HCEC 1CT (cell line): Measurements from ENCODE around the gene PPP2R2B.

Source experiments
- DNase-seq: peaks from one replicate; pipeline ENCODE4 v3.0.0-alpha.2; 2017

Gene PPP2R2B

DNA sequence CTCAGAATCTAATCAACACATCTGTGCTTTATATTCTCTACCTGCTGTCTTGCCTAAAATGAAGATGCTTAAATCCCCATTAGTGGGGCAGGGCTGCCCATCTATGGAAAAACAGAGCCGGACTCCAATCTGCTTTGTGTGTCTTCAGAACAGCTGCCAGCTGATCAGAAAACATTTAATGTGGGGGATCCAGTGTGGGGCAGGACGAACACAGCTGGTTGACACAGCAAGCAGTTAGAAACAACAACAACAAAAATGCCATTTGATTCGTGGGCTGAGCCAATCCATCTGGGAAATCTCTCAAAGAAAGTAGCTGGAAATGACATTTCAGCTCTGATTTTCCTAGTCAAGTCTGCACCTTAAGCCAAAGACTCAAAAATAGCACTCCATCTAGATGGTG, 99.8 kb downstream of the PPP2R2B start:
- DNase-seq: no peak

DNA sequence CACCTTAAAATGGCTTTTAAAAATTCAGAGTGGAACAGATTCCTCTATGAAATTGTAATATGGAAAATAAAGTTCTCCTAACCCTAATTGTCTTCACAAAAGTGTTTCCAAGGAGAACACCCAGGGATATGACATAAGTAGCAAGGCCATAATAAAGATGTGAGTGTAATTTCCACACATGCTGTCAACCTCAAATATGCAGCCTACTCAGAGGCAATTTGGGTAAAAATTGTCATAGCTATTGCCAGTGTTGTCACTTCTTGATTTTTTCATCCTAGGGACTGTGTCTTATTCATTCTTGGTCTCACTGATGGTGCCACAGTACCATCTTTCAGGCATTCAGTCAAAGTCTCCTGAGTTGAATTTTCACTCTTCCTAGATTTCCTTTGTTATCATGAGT, 100.3 kb downstream of the PPP2R2B start:
- no peak for DNase-seq

DNA sequence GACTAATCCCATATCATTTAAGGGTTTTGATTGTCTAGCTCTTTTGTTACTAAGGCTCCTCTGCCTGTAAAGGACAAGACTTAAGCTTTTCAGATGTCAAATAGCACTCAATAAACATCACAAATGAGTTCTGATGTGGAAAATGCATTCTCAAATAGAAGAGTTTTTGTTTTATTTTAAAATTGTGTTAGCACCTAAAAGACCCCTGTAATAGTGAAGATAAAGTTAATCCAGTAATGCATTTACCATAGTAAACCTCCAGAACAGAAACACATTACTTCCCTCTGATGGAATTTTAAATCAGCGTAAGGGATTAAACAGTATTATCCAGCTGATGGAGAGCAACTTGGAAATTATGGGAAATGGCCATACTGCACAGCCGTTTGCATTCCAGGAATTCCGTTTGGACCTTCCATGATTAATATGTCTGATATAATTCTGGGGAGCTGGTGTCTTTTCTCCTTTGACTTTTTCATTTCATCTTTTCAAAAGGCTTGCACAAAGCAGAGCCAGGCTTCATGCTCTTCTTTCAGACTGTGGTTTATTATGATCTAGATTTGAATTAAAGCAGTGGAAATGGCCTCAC, 105.6 kb downstream of the PPP2R2B start:
- no peak for DNase-seq

DNA sequence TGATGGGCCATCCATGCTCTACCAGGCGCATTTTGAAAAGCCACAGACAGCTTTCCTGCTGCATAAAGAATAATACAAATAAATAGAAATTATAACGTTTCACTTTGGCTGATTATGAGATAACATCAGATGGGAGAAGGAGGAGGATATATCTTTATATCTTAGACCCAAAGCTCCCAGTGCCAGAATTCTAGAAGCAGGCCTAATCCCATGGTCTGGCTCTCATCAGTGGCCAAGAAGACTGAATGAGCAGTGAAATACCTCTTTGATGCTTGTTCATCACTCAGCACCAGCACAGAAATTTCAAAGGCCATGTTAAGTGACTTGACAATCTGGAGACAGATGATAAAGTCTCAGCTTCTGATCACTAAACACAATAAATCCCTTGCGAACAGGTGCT, 107.6 kb downstream of the PPP2R2B start:
- no peak for DNase-seq

DNA sequence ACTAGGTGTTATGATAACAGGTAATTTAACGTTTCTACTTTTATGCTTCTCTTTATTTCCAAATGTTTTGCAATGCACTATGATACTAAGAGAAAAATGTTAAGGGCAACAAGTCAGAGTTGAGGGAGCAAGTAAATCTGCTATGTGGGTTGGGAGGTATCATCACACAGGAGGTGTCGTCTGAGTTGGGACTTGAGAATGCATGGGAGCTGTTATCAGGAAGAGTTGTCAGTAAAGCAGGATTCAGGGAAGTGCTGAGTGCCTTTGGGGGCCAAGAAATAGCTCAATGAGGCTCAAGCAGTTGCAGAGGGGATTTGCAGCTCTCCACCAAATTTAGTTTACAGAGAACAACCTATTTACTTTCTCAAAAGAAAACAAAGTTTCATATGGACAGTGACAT, 108.0 kb downstream of the PPP2R2B start:
- DNase-seq: no peak

DNA sequence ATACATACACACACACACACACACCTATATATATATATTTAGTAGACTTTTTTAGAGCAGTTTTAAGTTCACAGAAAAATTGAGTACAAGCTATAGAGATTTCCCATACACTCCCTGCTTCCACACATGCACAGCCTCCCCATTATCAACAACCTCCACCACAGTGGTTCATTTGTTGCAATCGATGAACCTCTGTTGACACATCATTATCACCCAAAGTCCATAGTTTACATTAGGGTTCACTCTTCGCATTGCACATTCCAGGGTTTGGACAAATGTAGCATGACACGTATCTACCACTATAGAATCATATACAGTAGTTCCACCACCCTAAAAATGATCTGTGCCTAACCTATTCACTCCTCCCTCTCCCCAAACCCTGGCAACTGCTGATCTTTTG, 111.0 kb downstream of the PPP2R2B start:
- no peak for DNase-seq

DNA sequence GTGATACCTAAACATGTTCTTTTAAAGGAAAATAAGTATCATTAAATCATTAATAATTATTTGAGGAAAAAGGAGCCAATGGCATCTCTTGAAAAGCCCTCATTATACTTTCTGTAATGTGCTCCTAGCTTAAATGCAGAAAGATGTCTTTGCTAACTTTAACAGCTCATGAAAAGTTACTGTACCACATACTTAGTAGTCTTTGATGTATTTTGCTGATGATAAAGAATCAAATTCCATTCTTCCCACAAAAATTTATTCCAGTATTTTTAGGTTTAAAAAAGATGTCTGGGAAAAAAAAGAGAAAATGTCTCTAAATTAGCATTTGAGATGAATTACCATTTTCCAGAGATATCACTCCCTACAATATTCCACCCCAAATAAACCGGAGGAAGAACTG, 112.5 kb downstream of the PPP2R2B start:
- DNase-seq: no peak

DNA sequence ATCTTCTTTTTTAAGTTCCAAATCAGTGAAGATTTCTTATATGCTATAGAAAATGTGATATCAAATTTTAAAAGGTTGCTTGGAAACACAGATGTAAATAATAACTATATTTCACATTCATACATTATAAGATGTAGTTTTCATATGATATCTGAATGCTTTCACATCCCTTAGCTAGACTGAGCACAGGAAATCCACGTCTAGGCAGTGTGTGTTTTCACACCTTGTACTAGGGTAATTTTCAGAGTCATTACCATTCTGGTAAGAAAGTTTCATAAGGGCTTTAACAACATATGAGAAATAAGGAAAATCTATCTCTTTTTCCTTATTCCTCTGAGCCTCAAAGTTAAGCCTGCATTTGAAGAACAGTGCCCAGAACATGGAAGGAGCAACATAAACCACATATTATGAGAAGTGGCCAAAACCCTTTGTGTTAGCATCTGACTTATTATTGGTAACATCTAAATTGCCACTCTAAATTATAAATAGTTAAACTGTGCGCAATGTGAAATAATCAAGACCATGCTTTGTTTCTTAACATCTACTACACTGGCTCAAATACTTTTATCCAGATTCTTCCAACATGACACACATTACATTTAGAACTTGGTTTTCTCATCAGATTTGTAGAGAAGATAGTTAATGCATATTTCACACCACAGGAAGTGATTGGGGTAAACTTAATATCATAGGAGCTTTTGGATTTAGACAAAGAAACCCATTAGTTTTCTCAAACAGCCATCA, 113.3 kb downstream of the PPP2R2B start:
- no peak for DNase-seq

DNA sequence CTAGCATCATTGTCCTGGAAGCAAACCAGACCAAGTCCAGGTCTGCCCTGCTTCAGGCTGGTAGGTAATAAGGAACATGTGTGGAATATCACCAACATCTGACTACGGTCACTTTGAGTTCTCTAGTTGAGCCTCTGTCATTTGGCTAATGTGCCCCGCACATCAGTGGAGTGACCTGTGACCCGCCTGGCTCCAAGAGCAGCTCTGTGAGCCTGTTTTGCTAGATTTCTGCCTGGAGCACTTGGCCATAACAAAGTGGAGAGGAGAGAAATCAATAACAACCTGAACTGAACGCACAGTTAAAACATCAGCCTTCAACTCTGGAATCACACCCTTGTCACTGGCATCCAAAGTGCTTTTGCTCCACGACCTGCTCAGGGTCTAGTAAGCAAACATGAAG, 115.7 kb downstream of the PPP2R2B start:
- DNase-seq: no peak

DNA sequence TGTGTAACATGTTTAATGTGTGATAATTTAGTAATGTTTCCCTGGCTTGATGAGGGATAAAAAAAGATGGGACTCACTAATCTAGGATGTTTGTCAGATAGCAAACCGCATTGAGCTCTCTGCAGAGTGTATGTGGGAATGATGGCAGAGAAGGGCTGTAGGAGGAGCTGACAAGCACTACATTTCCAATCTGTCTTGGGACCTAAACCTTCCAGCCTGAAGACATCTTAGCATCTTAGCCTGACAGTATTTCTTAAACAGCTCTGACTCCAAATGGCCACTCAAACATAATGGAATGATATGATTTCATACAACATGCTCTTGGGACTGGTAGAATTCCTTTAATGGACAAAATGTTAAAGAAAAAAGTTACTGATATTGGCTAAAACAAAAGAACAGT, 116.7 kb downstream of the PPP2R2B start:
- no peak for DNase-seq

DNA sequence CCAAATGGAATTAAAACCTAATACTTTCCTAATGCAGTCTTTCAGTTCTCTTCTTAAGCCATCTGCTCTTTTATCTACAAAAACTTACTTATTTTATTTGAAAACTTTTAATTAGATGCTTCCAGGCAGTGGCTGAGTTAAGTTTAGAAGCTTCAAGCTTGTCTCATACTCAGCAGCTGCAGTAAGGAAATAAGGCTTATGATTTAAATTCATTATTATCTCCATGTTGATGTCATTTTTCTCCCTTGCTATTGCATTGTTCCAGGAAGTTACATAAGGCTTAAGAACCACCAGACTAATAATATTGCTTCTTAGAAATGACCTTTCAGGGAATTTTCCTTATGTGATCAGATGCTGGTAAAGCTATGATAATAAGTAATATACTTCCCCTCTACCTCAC, 119.6 kb downstream of the PPP2R2B start:
- no peak for DNase-seq

DNA sequence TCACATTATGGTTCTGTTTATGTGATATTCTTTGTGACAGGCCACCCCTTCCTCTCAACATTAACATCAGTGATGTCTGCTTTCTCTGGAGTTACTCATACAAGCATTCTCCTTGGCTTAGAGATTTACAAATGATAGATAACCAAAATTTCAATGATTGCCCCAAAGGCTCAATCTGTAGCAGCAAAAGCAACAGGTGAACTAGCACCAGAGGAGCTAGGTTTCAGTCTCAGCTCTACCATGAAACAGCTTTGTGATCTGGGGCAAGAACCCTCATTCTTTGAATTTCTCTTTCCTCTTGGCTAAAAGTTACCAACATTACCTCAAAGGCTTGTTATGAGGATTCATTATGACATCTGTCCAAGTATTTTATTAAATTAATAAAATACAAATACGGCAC, 120.5 kb downstream of the PPP2R2B start:
- no peak for DNase-seq

DNA sequence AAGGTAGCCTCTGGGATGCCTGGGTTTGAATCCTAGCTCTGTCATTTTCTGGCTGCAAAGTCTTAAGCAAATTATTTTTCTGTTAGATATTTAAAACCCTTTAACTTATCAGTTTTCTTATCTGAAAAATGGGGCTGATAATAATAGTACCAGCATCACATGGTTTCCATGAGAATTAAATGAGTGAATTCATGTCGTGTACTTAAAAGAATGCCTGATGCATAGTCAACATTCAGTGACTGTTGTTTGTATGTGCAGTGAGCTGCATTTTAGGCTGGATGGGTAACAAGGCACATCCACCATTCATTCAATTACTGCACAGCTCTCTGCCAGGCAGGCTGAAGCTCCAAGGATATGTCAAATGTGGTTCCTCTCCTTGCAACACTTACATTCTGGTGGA, 122.0 kb downstream of the PPP2R2B start:
- DNase-seq: no peak

DNA sequence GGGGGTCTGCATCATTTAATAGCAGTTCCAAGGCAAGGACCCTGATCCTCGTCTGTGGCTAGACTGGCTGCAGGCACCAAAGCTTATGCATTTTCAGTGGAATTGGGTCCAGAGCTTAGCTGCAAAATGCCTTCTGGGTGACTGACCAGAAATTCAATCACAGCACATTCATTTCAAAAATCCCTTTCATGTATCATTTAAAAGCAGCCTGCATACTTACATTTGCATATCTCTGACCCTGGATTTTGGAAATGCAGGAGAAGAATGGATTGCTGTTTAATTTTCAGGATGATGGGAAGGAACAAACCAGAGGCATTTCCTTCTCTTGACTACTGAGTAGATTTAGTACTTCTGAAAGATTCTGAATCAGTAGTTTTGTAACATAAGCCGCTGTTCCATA, 122.8 kb downstream of the PPP2R2B start:
- no peak for DNase-seq

DNA sequence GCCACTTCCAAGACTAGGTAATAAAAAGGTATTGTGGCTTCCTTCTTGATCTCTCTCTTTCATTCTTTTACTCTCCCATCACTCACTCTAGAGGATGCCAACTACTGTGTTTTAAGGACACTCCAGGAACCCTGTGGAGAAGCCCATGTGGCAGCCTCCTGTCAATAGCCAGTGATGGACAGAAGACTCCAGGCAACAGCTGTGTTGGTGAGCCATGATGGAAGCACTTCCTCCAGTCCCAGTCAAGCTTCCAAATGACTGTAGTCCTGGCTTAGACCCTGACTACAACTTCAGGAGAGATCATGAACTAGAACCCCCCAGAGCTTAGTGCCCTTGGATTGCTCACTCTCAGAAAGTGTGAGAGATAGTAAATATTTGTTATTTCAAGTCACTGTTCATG, 123.9 kb downstream of the PPP2R2B start:
- DNase-seq: no peak

DNA sequence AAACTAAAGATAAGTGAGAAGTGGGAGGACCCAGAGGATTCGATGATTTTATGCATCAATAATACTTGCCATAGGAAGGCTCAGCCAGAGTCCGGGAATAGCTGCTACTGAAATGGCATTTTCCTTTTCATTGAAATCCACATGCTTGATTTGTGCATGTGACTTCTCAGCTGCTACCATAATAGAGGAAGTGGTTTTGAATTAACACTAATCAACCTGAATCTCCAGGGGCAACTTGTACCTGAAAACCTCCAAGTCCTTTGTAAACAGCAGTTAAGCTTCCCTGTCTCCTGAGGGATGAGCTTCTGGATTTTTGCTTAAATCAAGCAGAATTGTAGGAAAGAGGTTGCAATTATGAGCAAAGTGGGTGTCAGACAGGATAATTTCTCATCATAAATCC, 124.9 kb downstream of the PPP2R2B start:
- DNase-seq: no peak

DNA sequence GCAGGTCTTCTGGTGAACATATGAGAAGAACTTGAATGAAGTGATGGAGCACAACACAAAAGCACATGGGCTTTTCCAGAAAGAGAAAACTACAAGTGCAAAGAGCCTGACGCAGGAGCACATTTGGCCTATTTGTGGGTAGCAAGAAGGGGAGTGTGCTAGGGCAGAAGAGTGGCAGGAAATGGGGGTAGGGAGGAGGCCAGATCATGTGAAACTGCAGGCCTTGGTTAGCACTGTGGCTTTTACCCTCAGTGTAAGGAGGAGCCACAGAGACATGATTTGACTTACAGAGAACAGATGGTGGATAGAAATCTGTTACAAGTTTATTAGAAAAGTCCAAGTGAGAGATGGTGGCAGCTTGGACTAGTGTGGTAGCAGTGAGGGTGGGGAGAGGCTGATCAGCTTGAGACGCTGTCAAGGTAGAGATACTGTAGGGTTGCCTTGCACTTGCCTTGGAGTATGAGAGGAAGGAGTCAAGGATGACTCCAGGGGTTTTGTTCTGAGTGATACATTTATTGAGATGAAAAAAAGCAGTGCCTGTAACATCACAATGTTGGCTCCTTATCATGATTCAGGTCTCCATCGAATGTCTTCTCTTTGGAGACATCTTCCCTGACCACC, 126.7 kb downstream of the PPP2R2B start:
- DNase-seq: no peak

DNA sequence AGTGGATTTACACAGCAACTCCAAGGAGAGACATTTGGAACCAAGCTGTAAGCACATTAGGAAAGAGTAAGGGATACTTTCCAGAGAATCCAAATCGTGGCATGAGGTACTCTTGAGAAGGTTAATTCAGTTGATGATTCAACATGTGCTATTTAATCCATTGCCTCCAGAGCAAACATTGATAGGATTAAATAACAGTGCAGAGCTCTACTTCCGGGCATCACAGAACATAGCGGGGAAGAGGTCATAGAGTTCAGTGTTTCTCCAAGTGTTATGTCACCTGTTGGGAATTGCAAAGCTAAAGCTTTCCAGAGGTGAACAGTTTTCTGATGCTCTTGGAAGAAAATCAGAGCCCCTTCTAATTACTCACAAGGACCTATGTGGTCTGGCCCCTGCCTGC, 127.5 kb downstream of the PPP2R2B start:
- DNase-seq: no peak

DNA sequence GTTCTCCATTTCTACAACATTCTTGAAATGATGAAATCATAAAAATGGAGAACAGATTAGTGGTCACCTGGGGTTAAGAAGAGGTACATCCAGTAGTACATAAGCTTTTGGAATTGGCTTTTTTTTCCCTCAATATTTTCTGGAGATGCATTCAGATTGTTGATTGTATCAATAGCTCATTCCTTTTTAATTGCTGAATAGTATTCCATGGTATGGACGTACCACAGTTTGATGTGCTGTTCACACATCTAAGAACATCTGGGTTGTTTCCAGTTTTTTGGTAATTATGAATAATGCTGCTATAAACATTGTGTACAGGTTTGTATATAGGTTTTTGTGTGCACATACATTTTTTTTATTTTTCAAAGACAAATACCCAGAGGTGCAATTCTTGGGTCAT, 130.0 kb downstream of the PPP2R2B start:
- no peak for DNase-seq

DNA sequence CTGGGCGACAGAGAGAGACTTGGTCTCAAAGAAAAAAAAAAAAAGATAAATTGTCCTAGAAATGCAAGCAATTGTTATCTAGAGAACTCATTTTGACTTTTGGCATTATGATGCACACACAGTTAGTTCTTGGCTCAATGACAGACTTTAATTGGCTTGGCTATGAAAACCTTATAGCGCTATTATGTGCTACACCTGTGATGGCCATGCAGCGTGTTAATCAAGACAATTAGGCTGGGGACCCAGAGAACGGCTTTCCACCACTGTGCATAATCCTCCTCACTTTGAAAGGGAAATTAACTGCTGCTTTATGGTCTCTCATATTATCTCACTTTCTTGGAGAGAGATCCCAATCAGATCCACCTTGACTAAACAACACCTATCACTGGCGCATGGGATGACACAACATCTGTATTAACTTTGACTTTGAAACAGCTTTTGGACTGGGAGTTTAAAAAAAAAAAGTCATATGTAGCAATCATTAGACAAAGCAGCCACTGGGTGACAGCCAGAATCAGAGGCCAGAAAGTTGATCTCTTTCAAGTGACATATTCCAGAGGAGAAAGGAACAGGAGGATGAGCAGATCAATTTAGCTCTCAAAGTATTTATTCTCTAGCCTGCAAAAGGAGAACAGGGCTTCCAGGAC, 132.5 kb downstream of the PPP2R2B start:
- DNase-seq: no peak

DNA sequence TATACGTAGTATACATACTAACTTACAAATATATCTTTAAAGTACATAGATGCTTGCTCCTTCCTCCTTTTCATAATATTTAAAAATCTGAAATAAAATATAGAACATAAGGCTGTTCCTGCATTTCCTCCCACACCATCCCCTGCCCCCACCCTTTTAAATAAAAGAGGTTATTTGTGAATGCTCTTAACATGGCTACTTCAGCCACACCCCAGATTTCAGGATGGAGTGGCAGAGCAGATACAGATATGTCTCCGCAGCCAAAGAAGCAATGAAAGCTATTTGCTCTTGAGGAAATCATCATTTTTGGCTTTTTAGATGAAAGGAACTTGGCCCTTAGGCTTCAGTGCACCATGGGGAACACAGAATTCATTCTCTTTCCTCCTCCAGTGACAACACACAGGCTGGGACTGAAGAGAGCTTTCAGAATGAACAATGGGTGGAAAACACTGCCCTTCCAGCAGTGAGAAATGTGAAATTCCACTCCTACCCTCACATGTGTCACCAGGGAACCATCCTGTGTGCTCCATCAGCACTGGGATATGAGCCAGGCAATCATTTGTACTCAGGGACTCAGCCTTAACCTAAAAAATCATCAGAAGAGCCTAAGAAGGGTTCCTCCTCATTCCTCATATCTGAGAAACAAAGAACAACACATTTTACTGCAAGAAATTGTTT, 134.3 kb downstream of the PPP2R2B start:
- no peak for DNase-seq

DNA sequence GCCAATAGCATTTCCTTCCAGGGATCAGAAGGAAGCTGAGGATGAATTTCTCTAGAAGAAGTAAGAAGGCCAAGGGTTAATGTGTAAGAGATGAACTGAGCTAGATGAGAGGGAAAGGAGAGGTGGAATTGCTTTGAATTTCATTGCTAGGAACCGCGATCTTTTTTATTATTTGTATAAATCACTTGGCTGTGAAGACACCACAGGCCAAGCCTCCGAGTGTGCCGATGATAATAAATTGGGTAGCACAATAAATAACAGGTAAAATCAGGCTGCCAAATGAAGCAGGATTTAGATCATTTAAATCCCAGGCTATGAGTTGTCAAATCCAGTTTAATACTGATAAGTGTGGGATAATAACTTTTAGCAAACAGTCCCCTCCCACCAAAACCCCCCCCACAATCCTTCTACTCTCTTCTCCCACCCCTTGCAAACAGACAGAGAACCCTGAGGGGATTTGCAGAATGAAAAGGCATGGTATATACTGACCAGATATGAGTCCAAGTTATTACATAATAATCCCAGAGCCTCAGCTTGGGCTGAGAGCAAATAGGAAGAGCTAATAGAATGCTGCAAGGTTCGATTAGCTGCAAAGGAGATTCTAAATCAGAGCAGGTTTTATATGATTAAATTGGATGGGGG, 143.5 kb downstream of the PPP2R2B start:
- no peak for DNase-seq

DNA sequence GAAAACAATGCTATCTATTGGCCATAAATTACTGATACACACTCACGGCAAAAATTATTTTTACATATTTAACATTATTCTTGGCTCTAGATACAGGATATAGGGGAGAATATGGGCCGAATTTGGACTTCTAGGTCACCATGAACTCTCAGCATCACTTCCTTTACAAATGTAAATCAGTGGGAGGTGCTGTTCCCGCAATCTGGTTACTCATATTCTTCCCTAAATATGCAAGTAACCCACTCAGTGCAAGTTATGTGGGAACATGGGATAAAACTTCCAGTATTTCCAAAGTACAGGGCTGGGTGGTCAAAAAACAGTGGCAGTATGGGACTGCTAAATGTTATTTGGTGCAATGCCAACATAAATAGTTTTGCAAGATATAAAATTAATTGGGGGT, 145.6 kb downstream of the PPP2R2B start:
- no peak for DNase-seq
